ENCODE results near the gene SUMO3.
"Not testable (repeated sequence)": the region's sequence is repeated elsewhere in the genome, so short reads cannot be mapped to it uniquely, and the experiment has no call there.

The SUMO3 gene

GRCh38 chr21:44846485-44847260 is 28.8 kb upstream of the SUMO3 start:
- DNase-seq (ENCODE audit: low spot score), result peak; percentile 62

DNA sequence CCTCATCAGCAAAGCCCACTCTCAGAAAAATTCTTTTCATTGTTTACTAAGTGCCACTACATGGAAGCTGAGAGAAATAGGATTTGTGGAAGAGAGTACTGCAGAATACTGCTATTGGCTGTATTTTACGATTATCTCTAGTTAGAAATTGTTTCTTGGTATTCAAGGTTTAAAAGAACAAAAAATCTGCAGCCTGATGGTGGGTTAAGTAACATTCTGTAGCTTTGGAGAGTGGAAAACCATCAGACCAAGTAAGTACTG is 28.3 kb upstream of the SUMO3 start:
- DNase-seq (ENCODE audit: low spot score), result no peak

DNA sequence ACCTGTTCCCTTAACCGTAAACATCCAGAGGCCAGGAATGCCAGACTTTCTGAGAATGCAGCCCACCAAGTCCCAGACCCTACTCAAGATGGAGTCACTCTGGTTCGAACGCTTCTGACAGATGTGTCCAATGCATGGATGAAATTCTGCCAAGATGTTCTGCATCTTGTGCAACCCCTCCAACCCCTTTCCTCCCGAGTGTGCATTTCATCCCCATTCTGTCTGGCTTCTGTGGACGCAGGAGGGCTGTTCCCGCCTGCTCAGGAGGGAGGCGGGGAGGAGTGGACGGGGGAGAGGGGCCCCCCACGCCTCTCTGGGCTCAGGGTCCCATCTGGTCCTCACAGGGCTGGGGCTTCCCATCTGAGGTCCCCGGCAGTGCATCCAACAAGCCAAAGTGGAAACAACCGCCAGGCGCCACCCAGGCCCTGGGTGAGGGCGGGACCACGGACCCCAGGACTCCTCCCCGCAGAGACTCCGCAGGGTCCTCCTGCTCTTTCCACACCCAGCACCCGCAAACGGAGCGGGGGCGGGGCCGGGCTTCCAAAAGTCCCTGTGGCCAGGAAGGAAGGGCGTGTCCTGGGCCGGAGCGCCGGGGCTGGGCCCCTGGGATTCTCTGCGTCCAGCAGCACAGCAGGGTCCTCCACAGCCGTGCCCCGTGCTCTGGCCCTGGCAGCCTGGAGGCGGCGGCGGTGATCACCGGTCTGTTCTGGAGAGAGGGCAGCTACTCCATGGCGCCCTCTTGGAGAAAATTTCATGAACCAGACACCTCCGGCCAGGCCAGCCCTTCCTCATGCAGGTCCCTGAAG is 27.8 kb upstream of the SUMO3 start:
- DNase-seq (ENCODE audit: low spot score), result peak; percentile 11

- no peak for DNase-seq (ENCODE audit: low spot score)
These were observed 26.4 kb upstream of the SUMO3 start for GRCh38 chr21:44844256-44844655.

- DNase-seq (ENCODE audit: low spot score), result no peak
These were observed 25.0 kb upstream of the SUMO3 start for GRCh38 chr21:44842721-44843445.

GRCh38 chr21:44842087-44842486 is 24.2 kb upstream of the SUMO3 start:
- no peak for DNase-seq (ENCODE audit: low spot score)

GRCh38 chr21:44840771-44841170 is 22.9 kb upstream of the SUMO3 start:
- no peak for DNase-seq (ENCODE audit: low spot score)

- no peak for DNase-seq (ENCODE audit: low spot score)
These were observed 21.1 kb upstream of the SUMO3 start for GRCh38 chr21:44838951-44839350.

DNA sequence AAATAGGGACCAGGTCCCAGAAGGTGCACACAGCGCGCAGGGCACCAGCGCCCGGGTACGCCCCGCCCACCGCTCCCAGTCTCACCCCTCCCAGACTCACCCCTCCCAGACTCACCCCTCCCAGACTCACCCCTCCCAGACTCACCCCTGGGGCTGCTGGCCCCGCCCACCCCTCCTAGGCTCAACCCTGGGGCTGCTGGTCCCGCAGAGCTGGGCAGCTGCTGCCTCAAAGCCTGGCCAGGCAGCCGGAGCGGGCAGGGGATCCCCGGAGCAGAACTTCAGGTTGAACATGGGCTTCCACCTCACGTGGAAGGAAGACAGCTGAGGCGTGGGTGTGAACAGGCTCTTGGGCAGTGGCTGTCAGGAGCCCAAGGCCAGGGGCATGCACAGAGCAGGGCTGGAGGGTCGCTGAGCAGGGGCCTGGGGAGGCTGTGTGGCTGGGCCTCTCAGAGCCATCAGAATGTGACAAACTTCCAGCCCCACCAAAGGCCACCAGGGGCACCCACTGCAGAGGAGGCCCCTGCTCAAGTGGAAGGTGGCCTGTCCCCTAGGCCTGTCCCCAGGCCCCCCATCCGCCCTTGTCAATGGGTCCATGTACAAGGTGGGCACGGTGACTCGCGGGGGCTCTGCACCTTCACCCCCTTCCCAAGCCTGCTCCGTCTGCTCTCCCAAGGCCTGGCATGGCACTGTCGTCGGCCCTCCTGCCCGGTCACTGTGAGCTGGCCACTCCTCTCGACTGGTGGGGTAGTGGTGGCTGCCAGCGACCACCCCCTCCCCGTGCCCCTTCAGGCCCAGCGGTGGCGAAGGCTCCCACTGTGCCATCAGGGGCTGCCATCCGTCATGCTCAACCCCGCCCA is 20.4 kb upstream of the SUMO3 start:
- DNase-seq (ENCODE audit: low spot score), result no peak

DNA sequence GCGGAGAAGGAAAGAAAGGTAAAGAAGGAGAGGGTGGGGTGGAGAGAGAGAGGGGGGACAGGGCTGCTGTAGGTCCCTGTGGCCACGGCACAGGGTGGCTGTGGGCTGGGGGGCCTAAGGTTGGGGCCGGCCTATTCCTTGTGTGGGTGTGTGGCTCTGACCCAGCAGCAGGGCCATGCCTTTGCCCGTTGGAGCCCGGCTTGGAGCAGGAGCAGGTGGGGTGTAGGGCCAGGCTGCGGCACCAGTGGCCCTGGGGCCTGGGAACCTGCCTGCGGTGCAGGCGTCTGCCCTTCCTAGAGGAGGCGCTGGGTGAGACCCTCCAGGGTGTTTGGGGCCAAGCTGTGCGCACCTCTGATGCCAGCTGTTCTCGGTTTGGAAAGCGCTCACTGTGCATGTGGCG is 19.7 kb upstream of the SUMO3 start:
- no peak for DNase-seq (ENCODE audit: low spot score)

GRCh38 chr21:44836666-44837471 is 19.0 kb upstream of the SUMO3 start:
- no peak for DNase-seq (ENCODE audit: low spot score)

DNA sequence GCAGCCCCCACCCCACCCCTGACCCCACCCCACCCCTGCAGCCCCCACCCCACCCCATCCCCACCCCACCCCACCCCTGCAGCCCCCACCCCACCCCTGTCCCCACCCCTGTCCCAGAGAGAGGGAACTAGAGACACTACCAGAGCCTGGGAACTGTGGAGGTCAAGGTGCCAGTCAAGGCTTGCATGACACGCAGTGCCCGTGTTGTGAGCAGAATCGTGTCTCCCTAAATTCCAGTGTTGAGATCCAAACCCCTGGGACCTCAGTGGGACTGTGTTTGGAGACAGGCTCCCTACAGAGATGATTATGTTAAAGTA is 18.4 kb upstream of the SUMO3 start:
- DNase-seq (ENCODE audit: low spot score), result no peak

DNA sequence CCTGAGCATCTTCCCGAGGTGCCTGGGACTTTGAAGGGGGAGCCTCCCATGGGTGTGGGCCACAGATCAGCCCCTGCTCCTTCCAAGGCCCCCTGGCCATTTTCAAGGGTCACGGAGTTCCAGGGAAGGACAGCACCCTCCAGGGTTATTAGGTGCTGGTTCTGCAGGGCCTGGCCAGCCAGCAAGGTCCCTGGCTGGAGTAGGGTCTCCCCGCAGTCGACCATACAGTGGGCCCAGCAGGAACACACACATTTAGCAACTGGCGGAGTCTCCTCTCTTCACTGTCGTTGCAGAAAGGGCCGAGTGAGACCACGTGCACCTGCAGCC is 17.7 kb upstream of the SUMO3 start:
- no peak for DNase-seq (ENCODE audit: low spot score)

DNA sequence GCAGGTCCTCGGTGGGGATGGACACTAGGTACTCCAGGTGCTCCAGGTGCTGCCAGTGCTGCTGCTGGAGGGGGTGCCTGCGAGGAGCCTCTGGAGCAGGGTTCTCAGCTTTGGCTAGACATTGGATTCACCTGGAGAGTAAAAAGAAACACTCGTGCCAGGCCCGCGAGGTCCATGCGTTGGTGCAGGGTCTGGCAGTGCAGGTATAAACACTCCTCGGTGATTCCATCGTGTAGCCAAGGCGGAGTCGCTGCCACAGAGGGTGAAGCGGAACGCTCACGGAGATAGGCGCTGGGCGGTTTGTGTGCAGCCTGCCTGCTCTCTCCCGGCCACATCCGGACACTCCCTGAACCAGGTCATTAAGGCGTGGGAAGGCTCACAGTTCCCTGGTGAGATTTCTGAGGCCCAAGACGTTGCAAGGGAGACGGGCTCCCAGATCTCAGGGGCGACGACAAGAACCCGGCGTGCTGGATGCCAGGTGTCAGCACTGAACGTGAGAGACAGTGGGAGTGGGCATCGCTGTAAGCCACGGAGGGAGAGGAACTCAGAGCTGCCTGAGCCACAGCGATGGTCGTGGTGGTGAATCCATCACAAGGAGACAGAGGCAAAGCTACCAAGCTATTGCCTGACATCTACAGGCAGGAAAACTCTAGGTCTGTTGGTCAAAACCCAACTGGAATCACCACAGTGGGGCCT is 17.2 kb upstream of the SUMO3 start:
- DNase-seq (ENCODE audit: low spot score), result no peak

DNA sequence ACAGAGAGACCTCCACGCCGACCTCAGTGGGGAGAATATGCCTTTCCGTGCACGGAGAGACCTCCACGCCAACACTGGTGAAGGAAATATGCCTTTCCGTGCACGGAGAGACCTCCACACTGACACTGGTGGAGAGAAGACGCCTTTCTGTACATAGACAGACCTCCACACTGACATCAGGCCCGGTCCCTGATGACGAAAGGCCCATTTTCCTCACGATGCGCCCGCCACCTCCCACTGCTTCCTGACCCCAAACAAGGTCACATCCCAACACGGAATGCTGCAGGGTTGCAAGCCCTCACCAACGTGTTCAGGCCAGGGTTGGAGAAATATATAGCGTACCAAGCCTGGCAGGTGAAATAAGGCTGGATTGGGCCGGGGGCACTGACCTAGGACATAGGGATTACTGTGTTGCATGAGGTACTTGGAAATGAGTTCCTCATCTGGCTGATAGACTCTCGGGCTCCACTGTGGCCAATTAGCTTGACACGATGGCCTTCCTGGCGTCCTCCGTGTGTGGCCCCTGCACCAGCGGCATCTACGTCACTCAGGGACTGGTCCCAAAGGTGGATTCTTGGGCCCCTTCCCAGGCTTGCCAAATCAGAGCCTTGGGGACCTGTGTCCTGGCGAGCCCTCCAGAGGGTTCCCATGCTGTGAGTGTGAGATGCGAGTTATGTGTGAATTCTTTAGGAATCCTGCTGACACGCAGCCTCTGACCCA is 16.5 kb upstream of the SUMO3 start:
- DNase-seq (ENCODE audit: low spot score), result no peak

DNA sequence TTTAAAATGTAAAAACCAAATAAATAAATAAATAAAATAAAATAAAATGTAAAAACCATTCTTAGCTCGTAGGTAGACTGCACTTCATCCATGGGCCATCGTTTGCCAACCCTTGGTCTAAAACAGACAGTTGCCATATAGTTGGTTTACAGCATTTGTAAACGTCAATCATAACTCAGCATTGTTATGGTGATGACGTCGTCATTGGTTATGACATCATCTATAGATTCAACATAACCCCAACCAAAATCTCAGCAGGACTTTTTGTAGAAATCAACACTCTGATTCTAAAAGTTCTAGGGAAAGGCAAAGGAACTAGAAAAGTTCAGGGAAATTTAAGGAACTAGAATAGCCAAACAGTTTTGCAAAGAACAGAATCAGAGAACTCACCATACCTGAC is 15.8 kb upstream of the SUMO3 start:
- DNase-seq (ENCODE audit: low spot score), result no peak

- not testable (repeated sequence) for DNase-seq (ENCODE audit: low spot score)
These were observed 14.8 kb upstream of the SUMO3 start for GRCh38 chr21:44832516-44833255.

DNA sequence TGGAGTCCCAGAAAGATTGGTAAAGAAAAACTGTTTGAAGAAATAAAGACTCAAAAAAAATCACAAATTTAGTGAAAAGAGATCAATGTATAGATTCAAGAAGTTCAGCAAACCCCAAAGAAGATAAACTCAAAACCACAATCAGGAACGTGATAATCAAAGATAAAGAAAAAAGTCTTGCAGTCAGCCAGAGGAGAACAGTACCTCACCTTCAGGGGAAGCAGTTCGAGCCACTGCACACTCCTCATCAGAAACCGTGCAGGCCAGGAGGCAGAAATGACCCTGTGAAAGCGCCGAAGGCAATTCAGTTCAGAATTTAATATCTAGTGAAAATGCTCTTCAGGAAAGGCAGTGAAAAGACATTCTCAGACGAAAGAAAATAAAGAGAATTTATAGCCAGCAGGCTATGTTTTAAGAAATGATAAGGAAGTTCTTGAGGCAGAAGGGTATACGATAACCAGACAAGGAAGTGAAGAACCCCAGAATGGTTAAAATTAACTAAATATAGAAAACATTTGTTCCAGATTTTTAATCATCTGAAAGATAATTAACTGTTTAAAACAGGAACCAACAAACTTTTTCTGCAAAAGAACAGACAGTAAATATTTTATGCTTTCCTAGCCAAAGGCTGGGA is 13.5 kb upstream of the SUMO3 start:
- no peak for DNase-seq (ENCODE audit: low spot score)

GRCh38 chr21:44829507-44830092 is 11.7 kb upstream of the SUMO3 start:
- no peak for DNase-seq (ENCODE audit: low spot score)
